Aorta (tissue), 5 donors: ENCODE data around the gene MYO18B. TPM values are rescaled to one million over a fixed set of nuclear protein-coding genes. Genes with fewer than 3 reads are reported as not detected.

Experiments
- ATAC-seq: fragments of 200-7000 bp; cut with Tn5 transposase; one replicate; pipeline ENCODE4 v1.9.1; 2022; ENCODE audit warnings: moderate library complexity; ENCODE audit not compliant: low FRiP score
- DNase-seq, 2 donors: peaks; one replicate each; pipeline ENCODE4 v3.0.0-alpha.2; 2020
- H3K27ac ChIP-seq, 2 donors: one replicate each; pipeline ENCODE4 v1.5.1; 2013; ENCODE audit warnings: low read length in 2 of 2, mild to moderate bottlenecking in 2 of 2, moderate library complexity in 2 of 2, control low read depth in 1 of 2, inconsistent platforms in 1 of 2, low read depth in 1 of 2
- H3K27me3 ChIP-seq, 2 donors: one replicate each; pipeline ENCODE4 v1.6.1; 2013; ENCODE audit warnings: control low read depth in 1 of 2, low read length in 1 of 2, mild to moderate bottlenecking in 1 of 2, moderate library complexity in 1 of 2; ENCODE audit not compliant: insufficient read depth in 2 of 2, control insufficient read depth in 1 of 2
- H3K36me3 ChIP-seq, 2 donors: one replicate each; pipeline ENCODE4 v1.6.1; 2013; ENCODE audit warnings: control low read depth in 1 of 2, low read length in 1 of 2, mild to moderate bottlenecking in 1 of 2; ENCODE audit not compliant: insufficient read depth in 2 of 2, control insufficient read depth in 1 of 2
- H3K4me1 ChIP-seq, 2 donors: one replicate each; pipeline ENCODE4 v1.6.1; 2013; ENCODE audit warnings: low read length in 2 of 2, control low read depth in 1 of 2, mild to moderate bottlenecking in 1 of 2, moderate library complexity in 1 of 2; ENCODE audit not compliant: insufficient read depth in 2 of 2, control insufficient read depth in 1 of 2
- H3K4me3 ChIP-seq, 2 donors: one replicate each; pipeline ENCODE4 v1.5.1; 2013; ENCODE audit warnings: low read length in 2 of 2, control low read depth in 1 of 2, mild to moderate bottlenecking in 1 of 2
- H3K9me3 ChIP-seq: one replicate; pipeline ENCODE4 v1.6.1; 2013; ENCODE audit warnings: mild to moderate bottlenecking, low read length; ENCODE audit not compliant: control insufficient read depth
- WGBS, 2 donors: extraction: QIAGEN DNeasy Blood & Tissue Kit; methylation state at CpG; one replicate each; pipeline ENCODE4 v1.1.7; 2013; 5-methylcytosine and 5-hydroxymethylcytosine counted together
- intact Hi-C, 2 donors: fragments of 100-400 bp; cut with DNase I; formaldehyde crosslinking; loops; one replicate each; pipeline versions ENCODE4 v1.14.2 to v1.15.0; 2022
- polyA plus RNA-seq, 2 donors: library from polyadenylated mRNA; stranded (reverse); fragments of 200-250 nt; gene quantifications; one replicate each; pipeline ENCODE4 v1.2.3, GENCODE V29; 2013
- total RNA-seq, 2 donors: library from RNA; stranded (reverse); fragmentation: NEBNext Ultra II Directional; extraction: Animal tissue kit (Norgen Biotek cat#: 25700); gene quantifications; one replicate each; pipeline ENCODE4 v1.2.1, GENCODE V29; 2021
- donor health status: healthy with polysubstance abuse.
- donor health status: Bipolar disorder and iron deficiency.
- donor health status: DM: no; HTN: no; CAD: no.
- donor health status: DM: no; HTN: no; CAD: no.
- donor health status: DM: yes; HTN: yes; CAD: no.

Gene MYO18B
- total and polyA plus RNA-seq, 4 donors = 10.1 to 31.6 (median 22.1) TPM

GRCh38 chr22:25760848-25761595 is 19.0 kb downstream of the MYO18B start:
- H3K27me3 ChIP-seq = no peaks in the 10 kb centered on the region
- H3K4me3 ChIP-seq = no peak overlapping the region
- DNase-seq = no peak
- H3K36me3 ChIP-seq = peaks cover 0 to 2% of the 10 kb centered on the region in 2 donors
- H3K4me1 ChIP-seq = no peaks in the 10 kb centered on the region
- H3K27ac ChIP-seq = no peak overlapping the region
- no peaks in the 10 kb centered on the region for H3K9me3 ChIP-seq
- intact Hi-C loops = no loop called here
- WGBS, 2 donors = 89 to 91% methylated on average over 15 of the region's 15 CpGs
- ATAC-seq = peak; percentile 34

- no peaks in the 10 kb centered on the region for H3K4me1 ChIP-seq
- H3K9me3 ChIP-seq = peaks cover 3% of the 10 kb centered on the region
- intact Hi-C loops = no loop called here
- ATAC-seq (no peak), DNase-seq (no peak)
- H3K27ac ChIP-seq = no peak overlapping the region
- peaks cover 0 to 2% of the 10 kb centered on the region in 2 donors for H3K36me3 ChIP-seq
- WGBS, 2 donors = 30 to 34% methylated on average over 5 of the region's 5 CpGs
- no peaks in the 10 kb centered on the region for H3K27me3 ChIP-seq
- no peak overlapping the region for H3K4me3 ChIP-seq
Observed at GRCh38 chr22:25762147-25762546, 20.2 kb downstream of the MYO18B start.

GRCh38 chr22:25763239-25763777 is 21.3 kb downstream of the MYO18B start:
- no peaks in the 10 kb centered on the region for H3K4me1 ChIP-seq
- H3K9me3 ChIP-seq = peaks cover 3% of the 10 kb centered on the region
- no peaks in the 10 kb centered on the region for H3K27me3 ChIP-seq
- no peak overlapping the region for H3K27ac ChIP-seq
- intact Hi-C loops = no loop called here
- H3K4me3 ChIP-seq = no peak overlapping the region
- DNase-seq = no peak
- WGBS, 2 donors = 89 to 95% methylated on average over 7 of the region's 7 CpGs
- peaks cover 0 to 5% of the 10 kb centered on the region in 2 donors for H3K36me3 ChIP-seq
- ATAC-seq = no peak

DNA sequence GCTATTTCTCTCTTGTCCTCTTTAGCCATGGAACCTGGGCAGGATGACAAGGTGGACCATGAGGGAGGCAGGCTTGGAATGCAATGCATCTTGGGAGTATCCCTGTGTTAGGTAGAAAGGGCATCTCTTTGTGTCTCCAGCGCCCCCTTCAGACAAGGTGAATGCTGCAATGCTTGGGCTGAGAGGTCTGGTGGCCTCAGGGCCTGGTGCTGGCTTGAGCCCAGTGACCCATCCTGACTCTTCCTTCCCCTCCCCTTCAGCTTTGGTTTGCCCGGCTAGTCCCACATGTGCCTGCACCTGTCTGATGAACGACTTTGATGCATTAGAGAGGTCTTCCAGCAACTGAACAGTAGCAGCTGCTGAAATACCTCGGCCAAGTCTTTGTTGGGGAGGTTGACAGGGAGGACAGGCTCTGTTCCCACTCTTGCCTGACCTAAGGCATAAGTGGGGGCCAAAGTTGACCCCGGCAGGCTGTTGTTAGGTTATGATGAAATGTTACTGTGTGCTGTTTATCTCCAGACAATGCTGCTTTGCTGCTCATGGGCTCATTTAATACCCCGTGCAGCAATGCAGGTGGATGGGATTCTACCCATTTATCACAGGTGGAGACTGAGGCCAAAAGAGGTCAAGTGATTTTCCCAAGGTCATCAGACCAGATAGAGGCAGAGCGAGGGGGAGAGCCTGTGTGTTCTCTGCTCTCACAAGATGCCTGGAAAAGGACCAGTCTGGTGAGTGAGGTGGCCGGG is 22.5 kb downstream of the MYO18B start:
- no peak for DNase-seq
- H3K4me3 ChIP-seq = no peak overlapping the region
- no peak overlapping the region for H3K27ac ChIP-seq
- ATAC-seq = no peak
- H3K27me3 ChIP-seq = no peaks in the 10 kb centered on the region
- peaks cover 0 to 5% of the 10 kb centered on the region in 2 donors for H3K36me3 ChIP-seq
- peaks cover 3% of the 10 kb centered on the region for H3K9me3 ChIP-seq
- H3K4me1 ChIP-seq = no peaks in the 10 kb centered on the region
- WGBS, 2 donors = 83 to 90% methylated on average over 8 of the region's 8 CpGs
- intact Hi-C loops = no loop called here

GRCh38 chr22:25765016-25765367 is 23.0 kb downstream of the MYO18B start:
- intact Hi-C loops = no loop called here
- DNase-seq (no peak), ATAC-seq (no peak)
- Histone ChIP-seq H3K4me1 (no peaks in the 10 kb centered on the region), H3K9me3 (peaks cover 3% of the 10 kb centered on the region), H3K27me3 (no peaks in the 10 kb centered on the region), H3K27ac (no peak overlapping the region), H3K4me3 (no peak overlapping the region), H3K36me3 (peaks cover 0 to 5% of the 10 kb centered on the region in 2 donors)
- WGBS, 2 donors = 91 to 94% methylated on average over 2 of the region's 2 CpGs

DNA sequence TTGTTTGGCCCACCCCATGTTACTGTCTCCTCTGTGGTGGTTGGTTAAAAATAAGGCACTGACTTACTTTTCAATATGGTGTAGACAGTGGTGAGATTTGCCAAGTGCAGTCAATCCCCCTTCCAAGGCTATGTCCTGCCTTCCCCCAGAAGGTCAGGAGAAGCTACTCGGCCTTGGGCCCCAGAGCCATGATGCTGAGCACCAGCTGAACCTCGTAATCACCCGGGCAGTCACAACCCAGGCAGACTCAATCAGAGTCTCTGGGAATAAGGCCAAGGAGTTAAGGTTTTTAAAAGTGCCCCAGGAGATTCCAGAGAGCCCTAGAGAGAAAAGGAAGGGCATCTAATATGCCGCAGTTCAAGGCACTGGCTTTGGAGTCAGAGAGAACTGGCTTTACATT is 23.8 kb downstream of the MYO18B start:
- WGBS, 2 donors = 82% methylated on average over 4 of the region's 4 CpGs
- Histone ChIP-seq H3K4me1 (no peaks in the 10 kb centered on the region), H3K27me3 (no peaks in the 10 kb centered on the region), H3K27ac (no peak overlapping the region), H3K4me3 (no peak overlapping the region), H3K9me3 (peaks cover 3% of the 10 kb centered on the region), H3K36me3 (peaks cover 0 to 5% of the 10 kb centered on the region in 2 donors)
- no peak for ATAC-seq
- intact Hi-C loops = no loop called here
- DNase-seq = no peak

DNA sequence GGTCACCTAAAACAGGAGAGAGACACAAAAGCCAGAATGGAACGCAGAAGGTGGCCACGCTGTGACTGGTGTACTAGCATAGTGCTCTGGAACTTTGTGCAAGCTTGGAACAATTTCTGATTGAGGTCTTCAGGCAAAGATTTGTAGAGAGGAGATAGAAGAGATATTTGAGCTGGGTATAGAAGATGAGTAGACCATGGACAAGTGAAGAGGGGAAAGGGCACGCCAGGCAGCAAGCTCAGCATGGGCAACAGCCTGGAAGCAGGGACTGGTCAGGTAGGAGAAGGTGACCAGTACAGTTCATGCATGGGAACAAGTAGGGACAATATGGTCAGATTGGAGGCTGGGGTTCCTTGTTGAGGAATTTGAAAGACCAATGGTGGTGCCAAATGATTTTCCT is 24.4 kb downstream of the MYO18B start:
- no peaks in the 10 kb centered on the region for H3K27me3 ChIP-seq
- WGBS, 2 donors = 95 to 98% methylated on average over 3 of the region's 3 CpGs
- no peak overlapping the region for H3K27ac ChIP-seq
- no peak for ATAC-seq
- H3K36me3 ChIP-seq = peaks cover 0 to 5% of the 10 kb centered on the region in 2 donors
- DNase-seq = no peak
- H3K4me1 ChIP-seq = no peaks in the 10 kb centered on the region
- H3K4me3 ChIP-seq = no peak overlapping the region
- intact Hi-C loops = no loop called here
- H3K9me3 ChIP-seq = peaks cover 3% of the 10 kb centered on the region

GRCh38 chr22:25770333-25770732 is 28.3 kb downstream of the MYO18B start:
- no peak for ATAC-seq
- WGBS, 2 donors = 94 to 97% methylated on average over 4 of the region's 4 CpGs
- Histone ChIP-seq H3K9me3 (peaks cover 3% of the 10 kb centered on the region), H3K4me3 (no peak overlapping the region), H3K27me3 (no peaks in the 10 kb centered on the region), H3K36me3 (peaks cover 0 to 3% of the 10 kb centered on the region in 2 donors), H3K27ac (no peak overlapping the region), H3K4me1 (no peaks in the 10 kb centered on the region)
- DNase-seq = no peak
- intact Hi-C loops = loop anchor here (2.0 to 5.0 kb wide), 4 partner anchors 53 to 308 kb away; no protein-coding TSS in a partner anchor
